GM18858 (cell line): ENCODE measurements around the gene RPS6KL1.

ENCODE experiments used
- ATAC-seq: cut with Tn5 transposase; IDR thresholded peaks from one replicate; pipeline ENCODE4 v1.9.1; 2021; ENCODE audit not compliant: unreplicated experiment

Gene RPS6KL1

DNA sequence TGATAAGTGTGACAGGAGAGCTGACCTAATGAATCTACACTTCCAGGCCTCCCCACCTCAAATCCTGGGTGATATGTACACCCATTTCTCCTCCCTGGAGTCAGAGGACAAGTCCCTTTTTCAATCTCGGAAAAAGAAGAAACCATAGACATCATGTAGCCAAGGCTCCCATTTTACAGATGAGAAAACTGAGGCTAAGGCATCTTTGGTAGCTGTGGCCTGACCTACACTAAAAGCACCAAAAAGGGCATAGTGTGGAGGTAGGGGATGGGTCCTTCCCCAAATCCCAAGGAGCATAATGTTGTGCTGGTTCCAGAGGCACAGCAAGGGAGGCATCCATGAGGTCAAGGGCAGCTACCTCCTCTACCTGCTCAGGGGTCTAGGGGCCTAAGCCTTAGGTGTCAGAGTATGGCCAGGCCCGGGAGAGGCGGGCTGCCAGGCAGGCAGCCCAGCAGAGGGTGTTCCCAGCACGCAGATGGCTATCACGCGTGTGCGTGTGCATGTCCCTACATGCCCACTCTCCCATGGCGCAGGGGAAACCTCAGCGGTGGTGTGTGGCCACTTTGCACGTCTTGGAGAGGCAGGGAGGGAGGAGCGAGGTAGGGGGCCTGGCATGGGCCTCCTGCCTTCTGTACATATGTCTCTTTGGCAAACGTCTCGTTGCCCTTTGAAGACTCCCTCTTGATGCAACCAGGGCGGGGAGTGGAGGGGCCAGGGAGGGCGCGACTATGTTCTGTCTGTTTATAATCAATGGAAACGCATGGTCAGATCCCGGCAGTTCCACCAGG is 29.8 kb upstream of the RPS6KL1 start:
- no peak for ATAC-seq

DNA sequence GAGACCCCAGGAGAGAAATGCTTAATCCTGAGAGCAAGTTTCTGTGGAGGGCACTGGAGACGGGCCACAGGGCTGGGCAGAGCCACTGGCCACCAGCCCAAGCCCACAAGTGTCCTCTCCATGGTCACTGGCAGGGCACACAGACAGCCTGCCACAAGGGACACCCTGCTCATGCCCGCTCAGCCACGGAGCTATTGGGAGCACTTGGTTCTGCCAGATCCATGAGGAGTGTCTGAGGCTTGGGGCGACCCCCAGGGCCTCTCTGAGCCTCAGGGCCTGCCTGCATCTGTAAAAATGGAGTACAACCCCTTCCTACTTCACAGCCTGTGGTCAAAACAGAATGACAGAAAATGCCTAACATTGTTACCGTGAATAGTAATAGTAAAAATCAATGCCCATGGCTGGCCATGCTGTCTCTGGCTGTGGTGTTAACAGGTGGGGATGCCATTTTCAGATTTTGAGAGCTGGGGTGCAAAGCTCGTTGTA is 29.2 kb upstream of the RPS6KL1 start:
- no peak for ATAC-seq

DNA sequence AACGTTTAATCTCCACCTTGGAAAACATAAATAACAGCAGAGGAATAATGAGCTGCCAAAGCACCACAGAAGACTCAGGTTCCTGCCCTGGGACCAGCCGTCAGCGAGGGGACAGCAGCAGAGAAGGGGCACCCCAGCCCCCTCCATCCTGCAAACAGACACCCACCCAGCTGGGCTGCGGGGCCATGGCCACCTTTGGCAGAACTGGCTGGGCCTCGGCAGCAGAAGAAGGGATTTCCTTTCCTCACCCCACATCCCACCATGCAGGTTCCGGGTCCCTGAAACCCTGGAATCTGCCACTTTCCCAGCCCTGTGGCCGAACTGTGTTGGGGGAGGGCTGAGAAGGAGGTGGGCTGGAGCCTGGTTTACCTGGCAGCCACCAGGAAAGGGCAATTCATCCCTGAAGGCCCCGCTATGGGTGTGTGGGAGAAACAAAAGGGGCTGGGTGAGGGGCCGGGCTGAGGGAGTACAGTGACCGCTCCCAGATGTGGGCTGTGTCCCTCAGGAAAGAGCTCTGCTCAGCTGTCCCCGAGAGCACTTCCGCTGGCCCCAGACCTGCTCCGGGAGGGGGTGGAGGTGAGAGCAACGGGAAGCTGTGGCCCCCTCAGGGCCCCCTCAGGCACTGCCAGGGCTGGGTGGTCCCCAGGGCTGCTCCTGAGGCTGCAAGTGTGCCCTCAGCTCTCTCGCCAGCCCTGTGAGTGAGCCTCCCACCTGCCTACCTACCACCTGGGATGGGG is 28.6 kb upstream of the RPS6KL1 start:
- no peak for ATAC-seq

DNA sequence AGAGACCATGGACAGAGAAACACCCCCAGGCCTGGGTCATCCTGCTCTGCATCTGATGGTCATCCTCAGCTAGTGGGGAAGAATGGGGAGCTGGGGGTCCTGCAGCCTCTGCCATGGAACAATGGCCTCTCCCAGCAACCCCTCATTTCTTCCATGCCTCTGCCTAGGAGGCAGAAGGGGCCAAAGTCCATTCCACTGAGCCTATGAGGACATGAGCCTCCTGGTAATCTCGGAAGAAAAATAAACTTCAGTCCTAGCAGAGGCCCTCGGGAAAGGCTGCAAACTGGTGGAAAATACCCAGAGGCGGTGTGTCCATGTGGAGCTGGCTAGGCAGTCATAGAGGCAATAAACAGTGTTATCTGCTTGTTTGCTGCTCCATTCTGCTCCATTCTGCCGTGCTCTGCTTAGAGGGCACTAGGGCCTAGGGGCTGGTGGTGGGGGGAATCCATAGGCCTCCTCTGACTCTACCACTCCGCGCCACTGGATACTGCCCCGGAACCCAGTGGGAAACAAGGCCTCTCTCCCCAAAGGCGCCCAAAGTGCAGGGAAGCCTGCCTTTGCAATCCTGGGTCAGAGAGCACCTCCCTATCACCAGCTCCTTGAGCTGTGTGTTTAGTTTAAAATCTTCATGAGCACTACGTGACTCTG is 27.9 kb upstream of the RPS6KL1 start:
- no peak for ATAC-seq

DNA sequence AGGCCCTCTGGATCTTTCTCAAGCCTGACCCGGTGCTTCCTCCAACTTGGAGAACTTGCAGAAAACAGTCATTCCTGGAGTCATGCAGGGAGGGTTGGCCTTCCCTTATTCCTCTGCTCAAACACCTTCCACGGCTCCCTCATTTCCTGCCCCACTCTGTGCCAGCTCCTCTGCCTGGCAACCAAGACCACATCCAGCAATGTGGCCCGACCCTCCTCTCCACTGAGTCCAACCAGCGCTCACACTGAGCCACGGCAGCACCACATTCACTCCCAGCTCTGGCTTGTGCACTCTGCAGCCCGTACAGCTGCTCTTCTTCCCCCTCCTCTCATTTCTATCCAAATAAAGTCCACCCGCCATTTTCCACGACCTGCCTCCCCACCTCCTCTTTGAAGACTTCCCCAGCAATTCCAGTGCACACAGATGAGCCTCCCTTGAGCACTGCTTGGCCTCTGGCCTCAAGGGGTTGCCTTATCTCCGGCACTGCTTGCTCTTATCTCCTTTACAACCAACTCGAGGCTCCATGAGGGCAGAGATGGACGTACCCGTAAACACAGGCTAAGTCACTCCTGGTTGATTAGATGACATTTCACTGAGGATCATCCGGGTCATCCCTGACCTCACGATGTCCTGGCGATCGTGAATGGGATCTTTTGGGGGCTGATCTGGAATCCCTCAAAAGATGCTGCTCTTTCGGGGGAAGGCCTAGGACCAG is 27.0 kb upstream of the RPS6KL1 start:
- ATAC-seq, result no peak

DNA sequence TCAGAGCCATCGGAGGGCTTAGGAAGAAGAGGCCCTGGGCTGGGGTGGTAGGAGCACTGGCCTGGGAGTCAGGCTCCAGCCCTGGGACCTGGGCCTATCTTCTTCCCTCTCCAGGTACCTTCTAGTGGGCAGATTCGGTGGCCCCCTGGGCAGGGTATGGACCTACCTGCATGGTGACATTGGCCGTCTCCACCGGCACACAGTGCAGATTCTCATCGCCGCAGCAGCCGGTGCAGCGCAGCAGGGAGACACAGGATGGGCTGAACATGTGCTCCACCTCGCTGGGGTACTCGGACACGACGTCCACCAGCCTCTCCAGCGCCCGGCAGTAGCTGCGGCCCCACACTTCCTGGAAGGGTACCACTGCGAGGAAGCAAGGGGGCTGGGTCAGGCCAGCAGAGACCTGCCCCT is 26.1 kb upstream of the RPS6KL1 start:
- no peak for ATAC-seq

DNA sequence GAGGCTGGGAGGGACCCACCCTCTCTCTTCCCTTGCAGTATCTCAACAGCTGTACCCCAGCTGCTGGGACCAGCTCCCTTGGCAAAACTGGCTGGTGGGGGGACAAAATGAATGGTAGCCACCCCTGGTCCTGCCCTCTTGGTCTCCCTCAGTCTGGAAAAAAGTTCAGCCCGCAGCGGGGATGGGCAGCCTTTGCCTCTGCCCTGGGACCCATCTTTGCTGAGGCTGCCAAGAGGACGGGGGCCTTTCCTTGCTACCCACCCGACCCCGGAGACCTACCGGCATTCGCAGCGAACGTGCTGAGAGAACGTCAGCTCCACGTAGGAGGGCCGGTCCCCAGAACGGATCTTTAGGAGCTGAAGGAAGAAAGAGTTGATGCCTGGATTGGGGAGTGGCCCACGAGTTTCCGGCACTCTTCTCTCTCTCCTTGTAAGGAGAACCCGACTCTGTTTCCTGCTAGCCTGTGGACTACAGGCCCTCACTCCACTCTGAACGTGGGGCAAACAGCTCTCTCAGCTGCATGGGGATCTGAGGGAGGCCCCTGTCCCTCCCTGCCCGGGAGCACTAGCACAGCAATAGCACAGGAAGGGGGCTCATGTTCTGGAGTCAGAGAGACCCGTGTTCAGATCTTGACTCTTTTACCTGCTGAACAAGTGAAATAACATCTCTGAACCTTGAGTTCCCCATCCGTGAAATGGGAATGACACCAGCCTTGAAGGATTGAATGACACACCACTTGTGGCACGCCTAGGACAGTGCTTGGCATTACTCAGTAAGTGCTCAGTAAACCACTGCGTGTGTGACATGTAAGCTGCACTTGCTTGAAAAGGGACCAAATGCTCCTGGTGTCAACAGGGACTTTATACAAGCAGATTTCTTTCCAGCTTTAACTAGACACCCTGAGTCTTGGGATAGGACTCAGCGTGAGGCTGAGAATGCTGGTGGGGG is 25.4 kb upstream of the RPS6KL1 start:
- no peak for ATAC-seq

GRCh38 chr14:74947353-74948227 is 24.5 kb upstream of the RPS6KL1 start:
- ATAC-seq, result no peak

DNA sequence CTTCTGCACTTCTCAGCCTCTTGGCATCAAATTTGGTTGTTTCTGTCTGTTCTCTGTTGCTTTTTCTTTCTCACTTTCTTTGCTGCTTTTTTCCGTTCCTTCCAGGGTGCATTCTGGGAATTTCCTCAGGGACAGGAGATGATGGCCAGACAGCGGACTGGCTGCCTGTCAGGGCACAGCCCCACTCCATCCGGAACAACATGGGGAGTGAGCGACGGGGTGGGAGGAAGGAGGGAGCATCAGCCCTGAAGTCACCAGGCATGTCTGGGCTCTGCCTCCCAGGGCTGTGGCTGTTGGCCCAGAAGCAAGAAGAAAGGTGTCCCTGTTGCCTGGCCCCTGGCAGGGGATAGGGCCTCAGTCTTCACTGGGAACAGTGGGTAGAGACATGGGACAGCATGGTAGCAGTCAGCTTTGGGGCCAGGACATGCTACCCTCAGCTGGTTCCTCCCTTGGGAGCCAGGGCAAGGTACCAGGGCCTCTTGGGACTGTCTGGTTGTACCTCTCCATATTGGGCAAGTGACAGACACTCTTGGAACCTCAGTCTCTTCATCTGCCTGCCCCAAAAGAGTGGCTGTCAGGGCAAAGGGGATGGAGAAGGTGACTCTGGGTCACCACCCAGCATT is 23.7 kb upstream of the RPS6KL1 start:
- no peak for ATAC-seq

GRCh38 chr14:74945852-74946658 is 23.0 kb upstream of the RPS6KL1 start:
- ATAC-seq, result no peak

GRCh38 chr14:74945261-74945851 is 22.3 kb upstream of the RPS6KL1 start:
- ATAC-seq, result no peak

DNA sequence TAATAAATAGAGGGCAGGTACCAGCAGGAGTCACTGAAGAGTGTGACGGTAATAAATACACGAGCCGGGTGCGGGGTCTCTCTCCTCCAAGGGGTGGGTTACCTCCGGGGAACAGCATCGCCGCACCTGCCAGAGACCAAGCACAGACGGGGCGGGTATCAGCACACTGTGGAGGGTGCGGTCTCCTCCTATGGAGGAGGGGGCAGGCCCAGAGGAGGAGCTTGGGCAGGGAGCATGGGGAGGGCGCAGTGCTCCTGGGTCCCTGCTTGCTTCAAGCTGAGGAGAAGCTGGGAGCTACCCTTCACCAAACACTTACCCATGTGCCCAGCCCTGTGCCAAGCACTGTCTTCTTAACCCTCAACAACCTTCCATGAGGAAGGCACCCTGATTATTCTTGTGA is 19.5 kb upstream of the RPS6KL1 start:
- no peak for ATAC-seq

DNA sequence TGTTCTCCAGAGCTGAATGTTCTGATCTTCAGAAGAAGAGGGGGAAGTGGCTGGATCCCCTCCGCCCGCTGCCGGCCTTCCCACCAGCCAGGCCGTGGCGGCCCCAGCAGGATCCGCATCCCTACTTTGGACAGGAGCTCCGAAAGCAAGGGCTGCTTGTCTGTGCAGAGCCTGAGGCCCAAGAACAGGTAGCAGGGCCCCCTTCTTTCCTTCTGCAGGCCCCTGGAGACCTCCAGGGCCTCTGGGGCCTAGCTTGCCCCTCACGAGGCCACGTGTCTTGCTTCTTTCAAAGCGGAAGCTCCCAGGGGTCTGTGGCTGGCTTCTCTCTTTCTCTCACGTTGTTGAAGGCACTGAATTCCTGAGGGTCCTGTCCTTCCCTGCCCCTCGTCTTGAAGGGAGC is 19.1 kb upstream of the RPS6KL1 start:
- ATAC-seq, result no peak

DNA sequence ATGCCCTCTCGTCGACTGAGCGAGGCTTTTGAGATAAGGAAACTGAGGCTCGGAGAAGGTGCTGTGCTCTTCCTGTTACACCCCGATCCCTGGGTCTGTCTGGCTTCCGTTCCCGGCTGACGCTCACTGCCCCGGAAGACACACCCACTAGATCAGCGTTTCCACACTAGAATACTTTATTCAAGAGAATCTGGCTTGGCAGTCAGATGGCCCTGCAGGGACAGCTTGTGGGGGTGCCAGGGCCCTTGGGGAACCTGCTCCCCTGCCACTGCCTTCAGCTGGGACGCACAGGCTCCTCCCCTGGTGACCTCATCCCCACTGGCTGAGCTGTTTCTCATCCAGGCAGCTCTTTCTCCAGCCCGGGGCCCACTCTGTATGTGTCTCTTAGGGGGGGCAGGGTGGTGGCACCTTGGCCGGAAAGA is 18.6 kb upstream of the RPS6KL1 start:
- no peak for ATAC-seq

- no peak for ATAC-seq
Measured at GRCh38 chr14:74940956-74941565, 18.0 kb upstream of the RPS6KL1 start.

DNA sequence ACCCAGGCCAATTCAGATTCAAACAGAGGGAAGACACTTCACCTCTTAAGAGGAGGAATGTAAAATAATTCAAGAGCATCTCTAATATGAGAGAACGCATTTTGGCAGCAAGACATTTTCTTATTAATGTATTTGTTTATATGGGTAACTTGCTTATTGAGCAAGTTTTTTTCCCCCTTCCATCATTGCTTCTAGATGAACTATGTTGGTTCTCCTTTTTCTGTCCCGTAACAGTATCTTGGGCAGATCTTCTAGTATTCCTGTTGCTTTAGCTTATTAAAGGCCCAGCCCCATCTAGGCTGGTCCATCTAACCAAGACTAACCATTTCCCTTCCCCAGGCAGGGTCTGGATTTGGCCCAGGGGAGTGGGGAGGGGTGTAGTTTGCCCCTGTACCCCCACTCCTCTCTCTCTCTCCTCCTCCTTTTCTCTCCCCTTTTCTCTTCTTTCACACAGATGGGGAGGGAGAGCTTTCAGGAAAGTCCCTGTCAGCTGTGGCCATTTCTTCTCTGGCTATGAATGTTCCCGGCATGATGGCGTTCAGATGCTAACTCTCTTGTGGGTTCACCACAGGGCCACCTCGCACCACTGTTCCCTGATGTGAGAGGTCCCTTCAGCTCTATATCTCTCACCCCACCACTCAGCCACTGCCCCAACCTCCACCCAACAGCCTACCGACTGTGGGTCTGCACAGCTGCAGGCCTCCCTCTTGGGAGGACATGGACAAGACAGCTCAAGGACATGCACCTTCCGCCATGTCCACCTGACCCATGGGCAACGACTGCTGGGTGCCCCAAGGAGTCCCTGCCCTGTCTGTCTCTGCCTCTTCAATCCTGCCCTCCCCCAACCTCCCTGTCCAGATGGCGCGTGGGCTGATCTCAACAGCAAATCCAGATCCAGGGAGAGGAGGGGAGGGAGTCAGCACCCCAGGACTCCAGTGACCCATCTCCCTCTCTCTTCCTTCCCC is 15.8 kb upstream of the RPS6KL1 start:
- ATAC-seq, result no peak
